Epithelial cell of proximal tubule (primary cell): ENCODE measurements around the gene APPBP2. TPM values are rescaled to one million over a fixed set of nuclear protein-coding genes. Genes with fewer than 3 reads are reported as not detected.

Source experiments
- DNase-seq: peaks from one replicate; pipeline ENCODE4 v3.0.0-alpha.2; 2011; ENCODE audit warnings: low read depth
- H3K4me3 ChIP-seq: 2 replicates; pipeline ENCODE4 v1.5.1; 2011; ENCODE audit warnings: low read depth, mild to moderate bottlenecking, low read length
- total RNA-seq: library from RNA; depleted of rRNA; stranded (reverse); fragments of >200 nt; gene quantifications from 2 replicates; pipeline ENCODE4 v1.2.3, GENCODE V29; 2015
- TF ChIP-seq, protein P1 (sequence below): conservative IDR thresholded peaks from 2 replicates; pipeline ENCODE4 v1.5.1; 2012; ENCODE audit warnings: low read depth, mild to moderate bottlenecking, low read length

APPBP2 gene
- total RNA-seq, 1 donor from 2014 or later = 16.5 TPM

DNA sequence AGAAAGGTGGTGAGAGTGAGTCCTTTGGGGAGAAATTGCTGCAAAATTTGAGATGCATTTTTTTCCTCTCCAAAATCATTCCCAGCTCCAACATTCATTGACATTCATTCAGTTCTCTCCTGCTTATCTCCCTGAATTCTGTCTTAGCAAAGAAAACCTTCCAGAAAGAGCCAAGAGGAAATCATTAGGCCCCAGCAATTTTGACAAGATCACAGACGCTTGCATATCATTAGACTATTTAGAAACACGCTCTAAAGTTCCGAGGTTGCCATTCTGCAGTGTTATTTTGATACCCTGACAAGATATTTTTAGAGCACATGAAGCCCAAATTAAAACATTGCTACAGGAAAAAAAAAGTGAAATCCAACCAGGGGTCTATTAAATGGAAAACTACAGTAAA lies 113.3 kb downstream of the APPBP2 start:
- TF ChIP-seq, protein P1, sequence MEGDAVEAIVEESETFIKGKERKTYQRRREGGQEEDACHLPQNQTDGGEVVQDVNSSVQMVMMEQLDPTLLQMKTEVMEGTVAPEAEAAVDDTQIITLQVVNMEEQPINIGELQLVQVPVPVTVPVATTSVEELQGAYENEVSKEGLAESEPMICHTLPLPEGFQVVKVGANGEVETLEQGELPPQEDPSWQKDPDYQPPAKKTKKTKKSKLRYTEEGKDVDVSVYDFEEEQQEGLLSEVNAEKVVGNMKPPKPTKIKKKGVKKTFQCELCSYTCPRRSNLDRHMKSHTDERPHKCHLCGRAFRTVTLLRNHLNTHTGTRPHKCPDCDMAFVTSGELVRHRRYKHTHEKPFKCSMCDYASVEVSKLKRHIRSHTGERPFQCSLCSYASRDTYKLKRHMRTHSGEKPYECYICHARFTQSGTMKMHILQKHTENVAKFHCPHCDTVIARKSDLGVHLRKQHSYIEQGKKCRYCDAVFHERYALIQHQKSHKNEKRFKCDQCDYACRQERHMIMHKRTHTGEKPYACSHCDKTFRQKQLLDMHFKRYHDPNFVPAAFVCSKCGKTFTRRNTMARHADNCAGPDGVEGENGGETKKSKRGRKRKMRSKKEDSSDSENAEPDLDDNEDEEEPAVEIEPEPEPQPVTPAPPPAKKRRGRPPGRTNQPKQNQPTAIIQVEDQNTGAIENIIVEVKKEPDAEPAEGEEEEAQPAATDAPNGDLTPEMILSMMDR = no peak
- H3K4me3 ChIP-seq = no peak overlapping the region

DNA sequence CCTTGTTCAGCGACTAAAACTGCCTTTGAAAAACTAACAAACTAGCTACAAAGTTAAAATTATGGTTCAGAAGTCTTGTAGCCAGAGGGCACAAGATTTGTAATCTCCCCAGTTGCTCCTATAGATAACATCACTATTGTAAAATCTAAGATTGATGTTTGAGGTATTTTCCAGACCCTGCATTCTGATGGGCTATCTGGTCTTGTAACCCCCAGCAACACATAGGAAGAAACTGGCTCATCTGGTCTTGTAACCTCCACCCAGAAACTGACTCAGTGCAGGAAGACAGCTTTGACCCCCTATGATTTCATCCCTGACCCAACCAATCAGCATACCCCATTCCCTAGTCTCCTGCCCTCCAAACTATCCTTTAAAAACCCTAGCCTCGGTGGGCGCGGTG lies 116.0 kb downstream of the APPBP2 start:
- no peak for DNase-seq
- TF ChIP-seq, protein P1 = no peak
- no peak overlapping the region for H3K4me3 ChIP-seq

More for the DNA sequence above, 113.3 kb downstream of the APPBP2 start:
- DNase-seq = no peak

DNA sequence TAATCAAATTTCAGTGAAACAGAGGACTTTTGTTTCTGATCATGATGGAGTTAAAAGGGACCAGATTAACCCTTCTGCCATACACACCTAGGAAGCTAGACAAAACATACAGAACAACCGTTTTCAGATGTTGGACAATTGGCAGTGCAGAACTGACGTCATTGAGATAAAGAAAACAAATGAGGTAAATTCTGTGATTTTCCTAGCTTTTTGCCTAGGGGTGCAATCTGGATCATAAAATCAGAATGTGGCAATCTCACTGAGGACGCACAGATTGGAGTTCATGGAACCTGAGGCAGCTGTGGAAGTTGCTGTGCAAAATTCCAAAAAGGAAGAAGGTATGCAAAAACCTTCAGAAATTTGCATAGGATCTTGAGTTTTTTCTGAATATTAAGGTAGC lies 119.2 kb downstream of the APPBP2 start:
- TF ChIP-seq, protein P1 = no peak
- no peak overlapping the region for H3K4me3 ChIP-seq
- DNase-seq = no peak

DNA sequence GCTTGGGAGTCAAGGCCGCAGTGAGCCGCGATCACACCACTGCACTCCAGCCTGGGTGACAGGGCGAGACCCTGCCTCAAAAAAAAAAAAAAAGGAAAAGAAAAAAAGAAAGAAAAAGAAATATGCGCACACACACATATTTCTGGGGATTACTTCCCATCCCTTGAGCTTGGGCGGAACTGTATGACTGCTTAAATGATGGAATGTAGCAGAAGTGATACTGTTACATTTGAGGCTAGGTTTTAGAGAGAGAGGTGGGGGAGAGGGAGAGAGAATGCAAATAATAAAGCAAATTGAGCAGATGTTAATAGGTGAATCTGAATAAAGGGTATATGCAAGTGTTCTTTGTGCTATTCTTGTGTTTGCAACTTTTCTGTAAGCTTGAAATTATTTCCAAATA lies 122.1 kb downstream of the APPBP2 start:
- H3K4me3 ChIP-seq = no peak overlapping the region
- DNase-seq = no peak
- TF ChIP-seq, protein P1 = no peak

DNA sequence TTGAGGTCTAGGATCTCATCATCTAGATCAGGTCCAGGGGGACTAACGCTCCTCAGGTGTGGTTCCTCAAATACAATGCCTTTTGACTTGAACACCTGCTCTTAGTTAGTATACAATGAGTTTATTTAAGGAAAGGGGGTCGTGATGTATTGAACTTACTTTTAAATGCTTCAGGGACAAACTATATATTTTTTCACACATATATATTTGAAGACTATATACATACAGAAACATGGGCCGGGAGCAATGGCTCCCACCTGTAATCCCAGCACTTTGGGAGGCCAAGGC lies 122.6 kb downstream of the APPBP2 start:
- no peak for DNase-seq
- no peak overlapping the region for H3K4me3 ChIP-seq
- TF ChIP-seq, protein P1 = no peak

DNA sequence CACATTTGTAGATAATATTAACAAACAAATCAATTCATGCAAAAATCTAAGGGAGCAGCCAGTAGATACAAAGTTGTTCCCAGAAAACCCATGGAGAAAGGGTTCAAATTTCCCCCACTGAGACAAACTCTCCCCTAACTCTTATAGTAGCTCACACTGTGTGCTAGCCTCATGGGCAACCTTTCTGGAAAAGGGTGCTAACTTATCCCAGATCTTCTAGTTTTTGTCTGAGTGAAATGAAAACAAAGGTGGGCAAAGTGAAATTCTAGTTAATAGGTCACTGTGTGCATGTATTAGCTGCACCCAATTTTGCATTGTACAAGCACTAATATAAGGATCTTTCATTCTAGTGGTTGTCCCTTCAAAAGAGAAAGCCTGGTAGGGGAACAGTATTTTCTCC lies 124.2 kb downstream of the APPBP2 start:
- DNase-seq = no peak
- no peak overlapping the region for H3K4me3 ChIP-seq
- TF ChIP-seq, protein P1 = no peak

DNA sequence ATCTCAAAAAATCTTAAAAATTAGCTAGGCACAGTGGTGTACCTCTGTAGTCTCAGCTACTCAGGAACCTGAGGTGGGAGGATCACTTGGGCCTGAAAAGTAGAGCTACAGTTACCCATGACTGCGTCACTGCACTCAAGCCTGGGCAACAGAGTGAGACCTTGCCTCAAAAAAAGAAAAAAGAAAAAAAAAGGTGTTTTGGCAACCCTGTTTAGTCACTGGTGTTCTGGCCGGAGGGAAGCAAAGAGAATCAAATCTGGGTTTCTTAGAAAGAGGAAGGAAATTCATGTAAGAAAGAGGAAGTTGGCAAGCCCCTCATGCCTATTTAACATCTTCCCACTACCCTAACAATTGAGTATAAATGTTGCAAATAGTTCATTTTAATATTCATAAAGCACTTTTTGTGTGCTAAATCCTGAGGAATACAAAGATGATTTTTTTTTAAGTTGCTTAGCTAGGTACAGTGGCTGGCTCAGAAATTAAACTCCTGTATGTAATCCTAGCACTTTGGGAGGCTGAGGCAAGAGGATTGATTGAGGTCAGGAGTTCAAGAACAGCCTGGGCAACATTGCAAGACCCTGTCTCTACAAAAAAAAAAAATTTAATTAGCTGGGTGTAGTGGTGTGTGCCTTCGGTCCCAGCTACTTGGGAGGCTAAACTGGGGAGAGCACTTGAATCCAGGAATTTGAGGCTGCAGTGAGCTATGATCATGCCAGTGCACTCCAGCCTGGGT lies 127.6 kb downstream of the APPBP2 start:
- no peak overlapping the region for H3K4me3 ChIP-seq
- TF ChIP-seq, protein P1 = no peak
- DNase-seq = no peak
